ENCODE results near the gene SIGLEC11. TPM values are rescaled to one million over a fixed set of nuclear protein-coding genes. Genes with fewer than 3 reads are reported as not detected.
"Not testable (repeated sequence)": the region's sequence is repeated elsewhere in the genome, so short reads cannot be mapped to it uniquely, and the experiment has no call there.

SIGLEC11 gene
- total RNA-seq, 1 donor from 2014 or later: 0.31 TPM

DNA sequence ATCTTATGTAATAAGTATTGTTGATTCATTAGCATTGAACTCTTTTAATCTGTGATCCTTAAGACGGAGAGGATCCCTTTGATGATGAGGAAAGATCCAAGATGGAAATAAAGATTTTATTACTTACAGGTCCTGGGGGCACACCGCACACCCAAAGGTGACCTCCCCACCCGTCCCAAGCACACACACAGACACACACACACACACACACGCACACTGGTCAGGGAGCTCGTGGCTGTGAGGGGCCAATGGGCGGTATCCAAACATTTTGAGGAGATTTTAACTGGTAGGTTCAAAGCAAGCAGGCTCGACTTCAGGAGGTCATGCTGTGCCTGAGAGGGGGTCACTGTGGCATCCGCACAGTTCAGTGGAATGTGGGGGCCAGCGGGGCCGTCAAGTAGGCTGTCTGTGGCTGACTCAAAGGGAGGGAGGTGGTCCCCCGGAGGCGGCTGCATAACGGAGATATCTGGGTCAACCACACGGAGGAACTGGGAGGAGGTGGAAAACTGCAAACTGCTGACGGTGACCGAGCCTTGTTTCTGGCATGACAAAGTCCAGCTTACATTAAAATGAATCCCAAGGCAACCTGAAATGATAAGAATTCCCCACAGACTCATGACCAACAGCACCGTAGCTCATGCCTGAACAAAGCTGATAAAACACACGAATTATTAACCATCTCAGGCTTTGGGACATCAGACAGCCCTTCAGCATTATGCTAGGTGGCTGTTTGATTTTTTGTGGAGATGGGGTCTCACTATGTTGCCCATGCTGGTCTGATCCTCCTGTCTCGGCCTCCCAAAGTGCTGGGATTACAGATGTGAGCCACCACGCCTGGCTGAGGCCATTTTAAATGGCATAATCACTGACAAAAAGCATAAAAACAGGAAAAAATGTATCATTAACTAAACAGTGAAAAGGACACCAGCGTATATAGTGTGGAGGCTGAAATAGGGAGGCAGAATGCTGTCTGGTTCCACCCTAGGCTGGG lies 20.9 kb upstream of the SIGLEC11 start:
- DNase-seq: no peak

DNA sequence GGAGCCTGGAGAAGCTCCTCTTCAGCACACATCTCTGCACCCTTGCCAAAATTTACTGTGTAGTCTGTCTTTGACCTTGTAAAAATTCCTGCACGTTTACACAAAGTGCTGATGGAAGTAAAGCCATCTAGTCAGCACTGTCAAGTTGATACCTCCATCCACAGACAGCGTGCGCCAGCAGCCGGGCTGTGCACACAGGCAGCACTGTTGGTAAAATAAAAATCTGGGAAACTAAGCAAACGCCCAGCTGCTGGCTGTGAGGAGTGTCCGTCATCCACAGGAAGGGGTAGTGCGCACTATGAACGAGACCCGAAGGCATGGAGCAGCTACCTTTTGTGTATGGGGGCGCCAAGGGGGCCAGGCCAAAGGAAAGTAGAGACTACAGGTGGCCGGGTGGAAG lies 17.4 kb upstream of the SIGLEC11 start:
- DNase-seq: no peak

DNA sequence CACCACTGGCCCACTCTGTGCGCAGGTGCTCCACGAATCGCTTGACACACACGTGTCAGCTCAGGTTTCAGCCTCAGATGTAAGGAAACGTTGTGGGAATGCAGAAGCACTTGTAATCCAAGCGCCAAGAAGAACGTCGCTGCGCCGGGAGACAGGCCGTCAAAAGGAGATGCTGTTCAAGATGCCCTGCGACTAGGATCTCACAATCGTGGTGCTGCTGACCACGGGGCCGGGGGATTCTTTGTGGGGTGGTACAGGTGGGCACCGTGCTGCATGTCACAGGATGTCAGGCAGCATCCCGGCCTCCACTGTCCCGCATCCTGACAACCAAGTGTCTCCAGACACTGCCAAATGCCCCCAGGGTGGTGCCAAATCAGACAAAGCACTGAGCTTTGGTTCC lies 16.9 kb upstream of the SIGLEC11 start:
- no peak for DNase-seq

DNA sequence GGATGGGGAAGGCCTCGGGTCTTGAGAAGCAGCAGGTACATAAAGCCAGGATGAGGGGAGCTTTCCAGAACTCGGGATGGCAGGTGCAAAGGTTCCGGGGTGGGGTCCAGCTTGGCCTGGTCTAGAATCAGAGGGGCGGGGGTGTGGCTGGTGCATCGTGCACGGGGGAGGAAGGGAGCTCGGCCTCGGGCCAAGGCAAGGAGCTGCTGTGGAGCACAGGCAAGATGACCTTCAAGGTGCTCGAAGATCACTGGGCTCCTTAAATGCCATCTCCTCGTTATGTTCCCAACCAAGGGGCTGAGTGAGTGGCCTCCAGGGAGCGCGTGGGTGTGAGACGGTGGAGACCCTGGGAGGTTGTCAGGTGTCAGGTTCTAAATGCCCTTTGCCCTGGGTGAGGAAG lies 16.1 kb upstream of the SIGLEC11 start:
- no peak for DNase-seq

DNA sequence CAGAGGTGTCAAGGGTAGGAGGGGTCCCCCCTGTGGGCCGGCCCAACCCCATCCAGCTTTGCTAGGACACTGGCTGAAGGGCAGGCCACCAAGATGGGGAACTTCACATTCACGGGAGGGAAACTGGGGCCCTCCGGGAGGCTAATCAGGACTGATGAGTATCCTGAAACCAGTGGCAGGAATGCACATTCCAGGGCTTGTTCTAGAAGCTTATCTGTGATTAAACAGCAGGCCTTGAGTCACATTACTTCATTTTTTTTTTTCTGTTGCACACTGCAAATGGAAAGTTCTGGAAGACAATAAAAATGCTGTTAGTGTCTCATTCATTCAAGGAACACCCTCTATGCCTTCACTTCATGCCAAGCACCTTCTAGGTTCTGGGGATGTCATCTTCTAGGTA lies 15.5 kb upstream of the SIGLEC11 start:
- DNase-seq: no peak

DNA sequence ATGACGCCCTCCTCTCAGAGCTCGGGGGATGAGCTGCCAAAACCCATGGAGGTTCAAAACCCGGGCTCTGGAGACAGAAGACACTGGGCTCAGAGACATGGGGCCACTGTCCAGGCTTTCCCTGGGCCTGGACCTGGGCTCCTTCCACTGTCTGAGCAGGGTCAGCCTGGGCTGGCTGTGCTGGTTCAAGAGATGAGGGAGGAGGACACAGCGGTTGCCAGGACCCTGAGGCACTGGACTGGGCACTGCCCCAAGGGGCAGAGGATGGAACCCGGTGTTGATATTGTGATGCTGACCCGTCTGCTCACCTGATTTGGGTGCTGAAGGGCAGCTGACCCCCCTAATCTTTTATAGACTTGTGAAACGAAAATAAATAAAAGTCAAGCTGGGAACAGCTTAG lies 14.1 kb upstream of the SIGLEC11 start:
- DNase-seq: no peak

DNA sequence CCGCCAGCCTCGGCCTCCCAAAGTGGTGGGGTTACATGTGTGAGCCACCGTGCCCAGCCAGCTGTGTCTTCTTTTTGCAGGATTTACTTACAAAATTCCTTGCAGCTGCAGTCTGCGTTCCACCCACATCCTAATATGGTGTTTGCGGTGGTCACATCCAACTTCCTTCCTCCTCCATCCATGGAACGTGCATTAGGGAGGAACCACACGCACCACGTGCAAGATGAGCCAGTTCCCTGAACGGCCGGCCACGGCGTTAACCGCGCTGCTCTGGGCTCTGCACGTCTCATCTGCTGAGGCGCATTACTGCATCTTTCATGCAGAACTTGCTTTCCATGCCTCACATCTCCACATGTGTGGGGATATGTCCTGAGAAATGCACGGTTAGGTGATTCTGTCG lies 13.0 kb upstream of the SIGLEC11 start:
- DNase-seq: no peak

DNA sequence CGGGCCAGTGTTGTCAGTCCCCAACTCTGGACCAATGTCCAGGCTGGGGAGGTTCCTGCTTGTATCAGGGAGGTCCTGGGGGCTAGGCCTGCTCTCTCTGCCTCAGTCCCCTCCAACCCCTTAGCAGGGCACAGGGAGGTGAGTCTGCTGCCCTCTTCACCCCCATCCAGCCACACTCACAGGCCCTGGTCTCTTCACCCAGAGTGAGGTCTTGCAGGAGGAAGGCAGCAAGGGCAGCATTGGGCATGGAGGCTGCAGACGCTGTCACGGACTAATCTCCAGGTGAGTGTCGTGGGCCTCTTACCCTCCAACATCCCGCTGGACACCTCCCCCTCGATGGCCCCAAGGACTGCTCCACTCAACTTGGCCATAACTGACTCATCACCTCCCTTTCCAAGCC lies 11.9 kb upstream of the SIGLEC11 start:
- no peak for DNase-seq

DNA sequence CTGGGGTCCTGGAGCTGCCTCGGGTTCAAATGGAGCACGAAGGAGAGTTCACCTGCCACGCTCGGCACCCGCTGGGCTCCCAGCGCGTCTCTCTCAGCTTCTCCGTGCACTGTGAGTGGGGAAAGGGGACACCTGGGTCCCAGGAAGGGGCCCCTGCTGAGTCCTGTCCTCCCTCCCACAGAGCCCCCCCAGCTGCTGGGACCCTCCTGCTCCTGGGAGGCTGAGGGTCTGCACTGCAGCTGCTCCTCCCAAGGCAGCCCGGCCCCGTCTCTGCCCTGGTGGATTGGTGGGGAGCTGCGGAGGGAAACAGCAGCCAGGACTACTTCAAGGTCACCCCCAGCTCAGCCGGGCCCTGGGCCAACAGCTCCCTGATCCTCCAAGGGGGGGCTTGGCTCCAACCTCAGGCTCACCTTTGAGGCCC lies 11.0 kb upstream of the SIGLEC11 start:
- DNase-seq: no peak

DNA sequence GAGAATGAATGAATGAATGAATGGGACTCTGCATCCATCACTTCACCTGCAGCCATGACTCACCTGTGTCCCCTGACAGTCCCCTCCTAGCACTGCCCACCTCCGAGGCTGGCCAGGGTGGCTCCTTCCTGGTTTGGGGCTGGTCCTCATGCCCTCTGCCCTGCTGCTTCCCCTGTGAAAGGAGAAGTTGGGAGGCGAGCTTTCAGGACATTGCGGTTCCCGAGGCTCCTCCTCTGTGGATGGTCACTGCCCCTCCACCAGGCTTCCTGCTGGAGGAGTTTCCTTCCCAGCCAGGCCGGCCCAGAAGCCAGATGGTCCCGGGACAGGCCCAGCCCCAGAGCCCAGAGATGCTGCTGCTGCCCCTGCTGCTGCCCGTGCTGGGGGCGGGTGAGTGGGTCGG lies 8.4 kb upstream of the SIGLEC11 start:
- DNase-seq: not testable (repeated sequence)

DNA sequence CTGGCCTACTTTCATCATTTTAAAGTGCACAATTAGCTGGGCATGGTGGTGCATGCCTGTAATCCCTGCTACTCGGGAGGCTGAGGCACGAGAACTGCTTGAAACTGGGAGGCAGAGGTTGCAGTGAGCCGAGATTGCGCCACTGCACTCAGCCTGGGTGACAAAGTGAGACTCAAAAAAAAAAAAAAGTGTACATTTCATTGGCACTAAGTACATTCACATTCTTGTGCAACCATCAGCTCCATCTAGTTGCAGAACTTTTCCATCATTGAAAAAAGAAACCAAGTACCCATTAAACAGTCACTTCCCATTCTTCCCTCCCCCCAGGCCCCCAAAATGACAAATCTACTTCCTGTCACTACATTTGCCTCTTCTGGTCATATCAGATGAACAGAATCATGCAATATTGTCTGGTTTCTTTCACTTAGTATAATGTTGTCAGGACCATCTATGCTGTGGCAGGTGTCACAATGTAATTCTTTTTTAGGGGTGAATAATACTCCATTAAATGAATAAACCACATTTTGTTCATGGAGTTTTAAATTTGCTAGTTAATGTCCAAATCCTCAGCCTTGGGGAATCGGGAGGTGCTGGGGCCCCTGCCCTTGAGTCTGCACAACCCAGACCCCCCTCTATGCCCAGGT lies 7.4 kb upstream of the SIGLEC11 start:
- no peak for DNase-seq

DNA sequence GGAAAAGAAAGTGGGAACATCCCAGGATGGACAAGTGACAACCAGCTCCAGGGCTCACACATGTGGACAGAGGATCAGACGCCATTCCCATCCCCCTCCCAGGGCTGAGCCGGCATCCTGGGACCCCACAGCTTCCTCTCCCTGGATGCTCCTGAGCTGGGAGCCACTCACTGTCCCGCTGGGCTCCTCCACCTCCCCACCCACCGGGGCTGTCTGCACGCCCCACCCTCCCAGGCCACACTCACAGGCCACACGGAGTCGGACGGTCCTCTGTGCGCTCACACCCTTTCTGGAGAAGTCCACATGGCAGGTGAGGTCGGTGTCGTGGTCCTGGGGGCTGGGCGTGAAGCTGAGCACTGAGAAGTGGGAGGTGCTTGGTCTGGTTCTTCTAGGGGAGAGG lies 1.1 kb downstream of the SIGLEC11 start:
- not testable (repeated sequence) for DNase-seq

DNA sequence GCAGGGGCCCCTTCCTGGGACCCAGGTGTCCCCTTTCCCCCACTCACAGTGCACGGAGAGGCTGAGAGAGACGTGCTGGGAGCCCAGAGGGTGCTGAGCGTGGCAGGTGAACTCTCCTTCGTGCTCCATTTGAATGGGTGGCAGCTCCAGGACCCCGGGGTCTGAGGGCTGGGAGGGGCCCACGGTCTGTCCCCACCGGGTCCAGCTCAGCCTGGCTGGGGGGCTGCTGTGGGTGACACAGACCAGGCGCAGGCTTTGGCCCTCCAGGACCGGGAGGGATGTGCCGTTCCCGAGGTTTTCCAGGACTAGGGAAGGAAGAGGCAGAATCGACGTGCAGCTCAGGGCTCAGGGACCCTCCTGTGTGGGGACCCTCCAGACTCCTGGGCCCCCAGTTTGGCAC lies 2.4 kb downstream of the SIGLEC11 start:
- DNase-seq: not testable (repeated sequence)

DNA sequence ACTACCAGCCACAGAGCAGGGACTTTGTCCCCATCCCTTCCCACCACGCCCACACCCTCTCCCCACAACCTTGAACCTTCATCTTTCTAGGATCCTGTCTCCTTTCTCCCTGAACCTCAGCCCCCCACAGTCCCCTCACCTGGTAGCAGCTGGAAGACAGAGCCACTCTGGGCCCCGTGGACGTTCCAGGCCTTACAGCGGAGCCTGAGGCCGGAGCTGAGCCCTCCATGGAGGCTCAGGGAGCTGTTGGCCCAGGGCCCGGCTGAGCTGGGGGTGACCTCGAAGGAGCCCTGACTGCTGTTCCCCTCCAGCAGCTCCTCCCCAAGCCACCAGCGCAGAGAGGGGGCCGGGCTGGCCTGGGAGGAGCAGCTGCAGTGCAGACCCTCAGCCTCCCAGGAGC lies 2.8 kb downstream of the SIGLEC11 start:
- not testable (repeated sequence) for DNase-seq

DNA sequence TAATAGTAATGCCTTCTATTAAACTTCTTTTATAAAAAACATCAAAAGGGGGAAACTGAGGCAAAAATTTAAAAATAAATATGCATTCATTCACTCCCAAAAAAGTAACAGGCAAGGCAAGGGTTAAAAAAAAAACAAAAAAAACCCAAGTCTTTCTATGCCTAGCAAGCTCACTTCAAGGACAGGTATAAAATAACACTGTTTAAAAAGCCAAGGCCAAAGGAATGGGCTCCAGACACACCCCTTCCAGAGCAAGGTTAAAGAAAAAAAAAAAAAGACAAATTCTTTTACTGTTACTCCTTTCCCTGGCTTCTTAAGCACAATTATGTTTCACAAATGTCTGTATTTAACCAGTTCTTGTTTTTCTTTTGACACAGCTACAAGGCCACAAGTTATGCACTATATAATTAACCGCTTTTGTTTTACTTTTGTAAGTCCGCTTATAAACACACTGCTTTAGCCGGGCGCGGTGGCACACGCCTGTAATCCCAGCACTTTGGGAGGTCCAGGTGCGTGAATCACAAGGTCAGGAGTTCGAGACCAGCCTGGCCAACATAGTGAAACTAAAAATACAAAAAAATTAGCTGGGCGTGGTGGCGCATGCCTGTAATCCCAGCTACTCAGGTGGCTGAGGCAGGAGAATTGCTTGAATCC lies 3.6 kb downstream of the SIGLEC11 start:
- DNase-seq: no peak

DNA sequence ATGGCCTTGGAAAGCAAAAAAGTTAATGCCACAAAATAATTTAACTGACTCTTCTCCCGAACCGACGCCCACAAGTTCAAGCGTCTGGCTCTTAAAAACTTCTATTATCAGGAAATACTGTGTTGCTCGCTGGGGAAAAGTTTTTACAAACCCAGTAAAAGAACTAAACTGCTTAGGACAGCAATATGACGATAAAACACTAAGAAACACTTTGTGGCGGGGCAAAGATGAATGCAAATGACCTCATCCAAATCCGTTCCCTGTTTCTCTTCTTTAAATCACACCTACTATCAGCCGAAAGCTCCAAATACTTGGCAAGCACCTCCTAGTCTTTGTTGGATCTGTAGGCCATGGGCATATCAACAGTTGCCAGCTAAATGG lies 4.9 kb downstream of the SIGLEC11 start:
- no peak for DNase-seq

DNA sequence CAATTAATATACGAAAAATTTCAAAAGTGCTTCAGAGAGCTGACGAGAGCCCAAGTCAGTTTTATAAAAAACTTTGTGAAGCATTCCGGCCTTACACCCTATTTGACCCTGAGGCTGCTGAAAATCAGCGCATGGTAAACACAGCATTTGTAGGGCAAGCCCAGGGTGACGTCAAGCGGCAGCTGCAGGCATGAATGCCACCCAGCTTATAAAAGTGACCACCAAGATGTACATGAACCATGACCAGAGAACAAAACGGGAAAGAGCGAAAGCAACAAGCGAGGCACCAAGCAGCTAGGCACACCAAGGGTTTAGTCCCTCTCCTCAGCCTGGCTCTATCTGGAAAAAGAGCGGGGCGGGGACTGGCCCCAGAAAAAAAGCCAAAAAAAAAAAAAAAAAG lies 6.0 kb downstream of the SIGLEC11 start:
- no peak for DNase-seq

DNA sequence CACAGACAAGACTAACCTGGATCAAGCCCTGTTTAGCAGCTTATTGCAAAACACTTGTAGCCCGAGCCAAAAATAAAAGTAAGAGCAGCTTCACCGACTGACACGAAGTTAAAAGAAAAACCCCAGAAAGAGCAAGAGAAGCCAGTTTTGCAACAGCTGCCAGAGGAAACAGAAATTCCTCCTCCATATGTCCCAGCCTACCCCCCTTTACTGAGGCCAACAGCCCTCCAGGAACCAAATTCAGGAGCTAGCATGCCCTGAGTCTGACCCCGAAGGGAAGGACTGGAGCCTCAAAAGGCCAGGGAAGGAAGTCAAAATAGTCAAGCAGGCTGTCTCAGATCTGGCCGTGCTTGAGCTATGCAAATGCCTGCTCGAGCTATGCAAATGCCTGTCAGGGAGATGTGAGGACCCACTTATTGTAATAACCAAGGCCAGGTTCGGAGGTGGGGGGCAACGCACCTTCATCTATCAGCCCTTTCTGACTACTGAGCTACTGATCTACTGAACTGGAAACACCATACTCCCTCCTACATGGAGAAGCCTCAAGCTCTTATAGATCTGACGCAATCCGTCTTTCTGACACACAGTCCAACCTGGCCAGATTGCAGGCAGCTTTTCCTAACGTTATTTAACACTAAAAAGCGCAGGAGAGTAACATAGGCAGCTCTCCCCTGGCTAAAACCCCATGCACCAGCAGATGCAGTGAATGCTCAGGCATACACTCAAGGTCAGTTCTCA lies 6.7 kb downstream of the SIGLEC11 start:
- DNase-seq: no peak

DNA sequence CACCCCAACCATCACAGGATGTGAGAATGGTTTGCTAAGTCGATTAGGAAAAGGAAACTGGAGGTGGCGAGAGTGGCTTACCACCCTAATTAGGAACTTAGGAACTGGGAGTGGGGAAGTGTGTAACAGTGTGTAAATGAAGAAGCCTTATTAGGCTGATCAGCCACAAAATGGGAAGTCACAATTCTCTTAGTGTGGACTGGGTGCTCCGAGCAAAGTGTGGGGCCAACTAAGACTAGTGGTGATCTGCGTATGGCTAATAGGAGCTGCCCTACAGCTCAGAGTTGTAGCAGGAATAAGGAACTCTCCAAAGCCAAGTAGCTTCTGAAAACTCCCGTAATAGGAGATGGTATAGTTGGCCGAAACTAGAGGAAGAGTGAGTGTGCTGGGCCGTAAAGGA lies 7.6 kb downstream of the SIGLEC11 start:
- no peak for DNase-seq

DNA sequence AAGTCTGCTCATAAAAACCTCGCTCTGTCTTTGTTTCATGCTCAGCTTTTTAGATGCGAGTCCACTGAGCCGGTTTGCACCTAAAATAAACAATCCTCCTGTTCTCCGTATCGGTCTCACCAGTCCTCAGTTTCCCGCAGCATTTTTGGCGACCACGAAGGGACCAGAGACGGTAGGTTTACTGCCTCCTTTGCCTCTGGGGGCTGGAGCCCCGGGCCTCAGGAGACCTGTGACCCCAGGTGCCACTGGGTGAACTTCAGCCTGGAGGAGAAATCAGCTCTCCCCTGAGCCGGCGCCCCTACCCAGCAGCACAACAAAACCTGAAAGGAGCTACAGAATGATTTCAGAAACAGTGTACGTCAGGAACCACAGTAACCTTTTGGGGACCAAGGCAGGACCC lies 8.1 kb downstream of the SIGLEC11 start:
- DNase-seq: no peak

DNA sequence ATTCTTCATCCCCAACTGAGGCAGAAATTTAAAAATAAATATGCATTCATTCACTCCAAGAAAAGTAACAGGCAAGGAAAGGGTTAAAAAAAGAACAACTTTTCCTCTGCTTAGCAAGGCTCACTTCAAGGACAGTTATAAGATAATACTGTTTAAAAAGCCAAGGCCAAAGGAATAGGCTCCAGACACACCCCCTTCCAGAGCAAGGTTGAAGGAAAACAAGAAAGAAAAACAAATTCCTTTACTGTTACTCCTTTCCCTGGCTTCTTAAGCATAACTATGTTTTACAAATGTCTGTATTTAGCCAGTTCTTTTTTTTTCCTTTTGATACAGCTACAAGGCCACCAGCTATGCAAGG lies 8.5 kb downstream of the SIGLEC11 start:
- DNase-seq: no peak

DNA sequence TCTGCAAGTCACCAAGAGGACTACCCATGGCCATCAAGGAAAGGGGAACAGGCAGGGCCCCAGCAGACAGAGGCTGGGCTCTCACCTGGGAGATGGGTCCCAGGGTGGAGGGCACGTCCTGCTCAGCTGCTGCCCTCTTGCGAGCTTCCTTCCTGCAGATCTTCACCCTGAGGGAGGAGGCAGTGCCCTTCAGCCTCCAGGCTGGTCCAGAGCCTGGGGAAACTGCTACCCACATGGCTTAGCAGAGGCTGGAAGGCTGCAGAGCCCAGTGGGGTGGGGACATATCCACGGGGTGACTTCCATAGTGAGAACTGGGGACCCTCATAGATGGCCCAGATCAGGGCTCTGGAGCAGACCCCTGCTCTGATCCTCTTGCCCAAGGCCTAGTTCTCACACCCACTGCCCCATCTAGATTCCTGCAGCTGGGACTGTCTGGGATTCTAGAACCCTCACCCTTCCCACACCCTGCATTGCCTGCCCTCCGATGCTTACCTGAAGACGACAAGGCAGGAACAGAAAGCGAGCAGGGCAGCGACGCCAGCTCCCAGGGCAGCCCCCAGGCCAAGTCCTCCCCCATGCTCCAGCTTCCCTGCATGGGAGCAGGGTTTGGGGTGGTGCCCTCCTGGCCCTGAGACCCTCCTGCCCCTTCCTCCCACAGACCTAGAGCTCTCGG lies 9.0 kb downstream of the SIGLEC11 start:
- DNase-seq: no peak
